CD4-positive, alpha-beta T cell treated with Interleukin-15 for 1 hour (primary cell): Measurements from ENCODE around the gene MFN2.
"Not testable (repeated sequence)": the region's sequence is repeated elsewhere in the genome, so short reads cannot be mapped to it uniquely, and the experiment has no call there.

Experiments
- DNase-seq: peaks from one replicate; pipeline ENCODE4 v3.0.0-alpha.2; 2020

MFN2 gene

DNA sequence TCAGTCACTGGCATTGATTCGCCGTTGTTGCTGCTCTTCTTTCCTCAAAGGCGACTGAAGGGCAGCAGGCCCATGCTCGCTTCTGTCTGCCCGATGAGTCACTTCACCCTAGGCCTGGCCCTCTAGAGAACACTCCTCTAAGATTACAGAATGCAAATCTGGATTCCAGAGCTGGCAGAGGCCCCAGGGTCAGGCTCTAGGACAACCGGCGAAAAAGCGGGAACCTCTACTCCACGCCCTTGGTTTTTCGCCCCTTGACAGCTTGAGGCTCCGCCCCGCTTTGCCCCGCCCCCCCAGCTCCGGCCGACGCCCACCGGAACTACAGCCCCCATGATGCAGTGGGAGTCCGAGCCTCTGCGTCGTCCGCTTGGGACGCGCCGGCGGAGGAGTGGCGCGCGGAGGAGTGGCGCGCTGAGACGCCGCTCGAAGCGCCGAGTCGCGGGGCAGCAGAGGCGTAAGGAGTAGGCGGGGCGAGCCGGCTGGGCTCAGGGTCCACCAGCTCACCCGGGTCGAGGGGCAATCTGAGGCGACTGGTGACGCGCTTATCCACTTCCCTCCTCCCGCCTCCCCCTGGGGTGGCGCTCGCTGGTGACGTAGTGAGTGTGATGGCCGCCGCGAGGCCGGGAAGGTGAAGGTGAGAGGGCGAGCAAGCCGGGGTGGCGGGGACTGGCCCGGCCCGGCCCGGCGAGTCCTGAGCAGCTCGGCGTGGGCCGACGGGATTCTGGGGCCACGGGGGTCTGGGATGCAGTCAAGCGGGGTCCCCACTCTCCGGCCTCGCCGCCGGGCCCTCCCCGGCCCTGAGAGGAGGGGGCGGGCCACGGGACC, at the start of gene MFN2:
TSS of gene MFN2 (plus strand) at position 594 of the 825 bp plus-strand sequence. CDS start 8,725 bp downstream, outside the sequence.
- DNase-seq: peak; percentile 95

DNA sequence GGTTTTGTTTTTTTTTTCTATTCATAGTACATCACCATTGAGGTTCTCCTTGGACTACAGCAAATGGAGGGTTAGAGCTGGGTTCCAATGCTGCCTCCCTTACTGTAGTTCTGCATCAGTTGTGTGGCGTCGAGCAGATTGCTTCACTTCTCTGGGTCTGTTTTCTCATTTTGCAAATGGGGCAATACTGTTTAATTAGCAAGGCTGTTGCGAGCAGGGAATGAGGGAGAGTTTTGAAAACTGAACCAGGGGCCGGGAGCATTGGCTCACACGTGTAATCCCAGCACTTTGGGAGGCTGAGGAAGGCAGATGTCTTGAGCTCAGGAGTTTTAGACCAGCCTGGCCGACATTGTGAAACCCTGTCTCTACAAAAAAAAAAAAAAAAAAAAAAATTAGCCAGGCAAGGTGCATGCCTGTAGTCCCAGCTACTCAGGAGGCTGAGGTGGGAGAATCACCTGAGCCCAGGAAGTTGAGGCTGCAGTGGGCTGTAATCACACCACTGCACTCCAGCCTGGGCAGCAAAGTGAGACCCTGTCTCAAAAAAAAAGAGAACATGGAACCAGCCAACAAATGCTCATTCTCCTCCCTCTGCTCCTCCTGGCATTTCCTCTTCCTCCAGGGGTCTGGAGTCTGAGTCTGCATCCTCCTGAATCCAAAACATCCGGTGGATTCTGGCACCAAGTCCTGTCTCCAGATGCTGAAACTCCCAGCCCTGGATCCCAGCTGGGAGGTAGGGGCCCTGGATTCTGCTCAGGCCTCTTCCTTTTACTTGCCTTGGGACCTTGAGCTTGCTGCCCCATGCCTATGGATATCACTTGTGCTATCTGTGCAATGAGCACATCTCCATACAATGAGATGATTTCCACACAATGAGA, 49.4 kb upstream of the MFN2 start:
- DNase-seq: no peak

DNA sequence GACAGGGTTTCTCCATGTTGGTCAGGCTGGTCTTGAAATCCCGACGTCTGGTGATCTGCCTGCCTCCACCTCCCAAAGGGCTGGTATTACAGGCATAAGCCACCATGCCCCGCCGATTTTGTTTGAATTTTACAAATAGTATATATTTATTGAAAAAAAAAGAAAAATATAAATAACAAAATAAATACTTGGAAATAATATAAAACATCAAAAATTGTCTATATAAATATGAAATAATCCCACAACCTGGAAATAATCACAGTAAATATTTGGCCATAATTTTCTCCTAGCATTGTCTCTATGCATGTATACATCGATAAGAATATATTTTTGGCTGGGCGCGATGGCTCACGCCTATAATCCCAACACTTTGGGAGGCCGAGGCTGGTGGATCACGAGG, 48.4 kb upstream of the MFN2 start:
- no peak for DNase-seq

DNA sequence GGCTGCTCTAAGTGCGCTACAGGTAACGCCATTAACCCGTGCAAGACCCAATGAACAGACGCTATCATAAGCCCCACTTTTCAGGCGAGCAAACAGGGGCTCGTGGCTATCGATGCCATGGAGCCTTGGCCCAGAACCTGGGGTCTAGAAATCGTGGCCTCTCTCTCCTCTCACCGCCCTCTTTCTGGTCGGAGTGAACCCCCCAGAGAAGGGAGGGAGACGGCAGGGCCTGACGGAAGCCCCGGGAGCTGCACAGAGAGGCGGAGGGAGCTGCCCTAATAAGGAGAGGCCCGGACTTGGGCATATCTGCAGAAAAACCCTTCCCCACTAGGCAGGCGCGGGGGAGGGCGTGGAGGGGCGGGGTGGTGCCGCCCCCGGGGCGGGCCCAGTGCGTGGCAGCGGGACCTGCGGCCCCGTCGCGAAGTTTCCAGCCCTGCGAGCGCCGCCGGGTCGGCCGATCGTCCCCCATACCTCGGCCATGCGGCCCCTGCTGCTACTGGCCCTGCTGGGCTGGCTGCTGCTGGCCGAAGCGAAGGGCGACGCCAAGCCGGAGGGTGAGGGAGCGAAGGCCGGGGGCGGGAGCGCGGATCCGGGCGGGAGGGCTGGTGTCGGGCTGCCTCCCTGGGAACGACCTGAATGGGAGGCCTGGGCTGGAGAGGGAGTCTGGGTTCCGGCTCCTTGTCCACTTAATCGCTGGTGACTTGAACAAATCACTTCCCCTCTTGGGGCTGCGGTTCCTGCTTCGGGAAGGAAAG, 45.8 kb upstream of the MFN2 start, which contains the start of gene PLOD1:
TSS of gene PLOD1 (plus strand) at position 416 of the 755 bp plus-strand sequence. CDS start at position 479, 63 bp downstream.
- peak; percentile 86 for DNase-seq

DNA sequence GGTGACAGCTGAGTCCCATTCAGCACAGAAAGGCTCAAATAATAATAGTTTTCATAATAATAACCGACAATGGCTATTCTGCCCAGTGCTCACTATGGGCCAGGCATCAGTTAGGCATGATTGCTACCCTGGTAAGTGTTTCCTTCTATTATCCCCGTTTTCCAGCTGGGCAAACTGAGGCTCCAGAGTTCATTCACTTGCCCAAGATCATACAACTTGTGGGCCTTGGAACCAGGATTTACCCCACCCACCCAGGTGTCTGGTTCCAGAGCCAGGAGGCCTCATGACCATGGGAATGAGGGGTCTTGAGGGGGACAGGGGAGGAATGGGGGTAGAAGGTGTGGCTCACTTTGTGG, 45.2 kb upstream of the MFN2 start:
- no peak for DNase-seq

DNA sequence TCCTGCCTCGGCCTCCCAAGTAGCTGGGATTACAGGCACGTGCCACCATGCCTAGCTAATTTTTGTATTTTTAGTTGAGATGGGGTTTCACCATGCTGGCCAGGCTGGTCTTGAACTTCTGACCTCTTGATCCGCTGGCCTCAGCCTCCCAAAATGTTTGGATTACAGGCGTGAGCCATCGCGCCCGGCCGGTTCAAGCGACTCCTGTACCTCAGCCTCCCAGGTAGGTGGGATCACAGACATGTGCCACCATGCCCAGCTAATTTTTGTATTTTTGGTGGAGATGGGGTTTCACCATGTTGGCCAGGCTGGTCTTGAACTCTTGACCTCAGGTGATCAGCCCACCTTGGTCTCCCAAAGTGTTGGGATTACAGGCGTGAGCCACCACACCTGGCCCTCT, 44.5 kb upstream of the MFN2 start:
- not testable (repeated sequence) for DNase-seq

DNA sequence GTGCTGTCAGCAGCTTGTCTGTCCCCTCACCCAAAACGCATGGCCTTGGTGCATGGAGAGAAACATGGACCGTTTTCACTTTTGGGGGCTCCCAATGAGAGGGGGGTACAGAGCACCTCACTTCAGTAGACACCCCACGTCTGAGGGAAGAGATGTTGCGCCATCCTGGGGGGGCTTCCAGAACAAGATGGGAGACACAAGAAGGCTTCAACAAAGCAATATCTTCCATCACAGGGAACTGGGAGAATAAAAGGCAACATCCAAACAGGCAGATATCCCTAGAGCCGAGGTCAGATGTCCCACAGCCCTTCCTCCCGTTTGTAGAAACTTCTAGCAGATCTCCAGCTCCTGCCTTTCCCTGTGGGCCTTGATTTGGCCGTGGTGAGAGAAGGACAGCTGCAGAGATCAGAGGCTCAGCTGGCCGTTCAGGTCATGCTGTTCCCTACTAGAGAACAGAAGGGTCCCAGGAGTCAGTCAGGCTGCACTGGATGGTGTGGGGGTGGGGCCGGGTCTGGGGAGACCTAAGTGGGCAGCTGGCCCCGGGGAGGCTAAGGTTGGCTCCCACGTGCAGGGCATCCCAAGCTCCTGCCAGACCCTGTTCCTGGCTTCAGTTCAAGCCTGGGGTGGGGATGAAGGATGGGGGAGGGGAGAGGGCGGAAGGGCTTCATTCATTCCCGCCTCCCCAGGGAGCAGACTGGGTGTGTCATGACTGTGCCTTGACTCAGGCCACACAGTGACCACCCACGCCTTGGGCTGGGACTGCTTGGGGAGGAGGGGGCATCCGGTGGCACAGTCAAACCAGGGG, 41.3 kb upstream of the MFN2 start:
- DNase-seq: no peak

DNA sequence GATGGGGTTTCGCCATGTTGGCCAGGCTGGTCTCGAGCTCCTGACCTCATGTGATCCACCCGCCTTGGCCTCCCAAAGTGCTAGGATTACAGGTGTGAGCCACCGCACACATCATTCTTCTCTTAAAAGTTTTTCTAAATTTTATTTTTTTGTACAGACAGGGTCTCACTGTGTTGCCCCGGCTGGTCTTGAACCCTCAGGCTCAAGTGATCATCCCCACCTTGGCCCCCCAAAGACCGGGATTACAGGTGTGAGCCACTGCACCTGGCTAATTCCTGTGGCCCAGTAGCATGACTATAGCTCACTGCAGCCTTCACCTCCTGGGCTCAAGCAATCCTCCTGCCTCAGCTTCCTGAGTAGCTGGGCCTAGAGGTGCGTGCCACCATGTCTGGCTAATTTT, 40.5 kb upstream of the MFN2 start:
- DNase-seq: not testable (repeated sequence)

DNA sequence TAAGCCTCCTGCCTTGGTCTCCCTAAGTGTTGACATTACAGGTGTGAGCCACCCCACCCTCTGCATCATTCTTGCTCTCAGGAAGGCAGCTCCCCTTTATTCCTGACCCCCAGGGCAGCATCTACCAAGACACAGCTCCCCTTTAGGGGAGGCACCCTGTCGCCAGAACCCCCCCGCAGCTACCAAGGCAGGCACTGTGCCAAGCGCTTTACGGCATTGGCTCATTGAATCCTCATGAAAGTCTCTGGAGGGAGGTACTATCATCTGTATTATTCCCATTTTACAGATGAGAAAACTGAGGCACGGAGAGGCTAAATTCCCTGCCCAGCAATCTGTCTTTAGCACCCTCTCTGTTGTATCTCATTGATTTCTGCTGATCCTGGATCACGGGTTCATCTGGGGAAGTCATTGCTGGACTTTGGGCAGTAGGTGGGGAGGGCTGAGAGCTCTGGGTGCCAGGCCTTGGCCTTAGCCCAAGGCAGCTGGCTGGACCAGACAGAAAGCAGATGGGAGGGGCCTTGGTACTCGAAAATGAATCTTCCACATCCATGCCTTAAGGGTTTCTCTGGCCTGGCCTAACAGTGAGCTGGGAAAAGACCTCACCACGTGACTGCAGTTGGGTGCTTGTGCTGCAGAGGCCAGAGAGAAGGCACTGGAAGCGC, 39.9 kb upstream of the MFN2 start:
- DNase-seq: no peak

DNA sequence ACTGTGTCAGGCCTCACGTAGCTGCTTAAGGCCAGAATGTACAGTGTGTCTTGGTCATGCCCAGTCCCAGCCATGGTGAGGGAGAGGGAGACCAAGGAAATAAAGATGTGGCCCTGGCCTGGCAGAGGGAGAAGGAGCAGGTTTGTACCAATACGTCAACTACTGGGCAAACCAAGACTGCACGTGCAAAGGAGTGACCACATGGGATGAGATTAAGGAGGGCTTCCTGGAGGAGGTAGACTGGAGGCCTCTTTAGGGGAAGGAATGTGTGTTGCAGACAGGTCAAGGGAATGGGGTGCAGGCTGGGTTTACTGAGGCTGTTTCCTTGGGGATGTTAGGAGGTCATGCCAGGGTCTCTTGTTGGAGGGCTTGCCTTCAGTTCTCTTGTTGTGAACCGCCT, 38.0 kb upstream of the MFN2 start:
- no peak for DNase-seq

DNA sequence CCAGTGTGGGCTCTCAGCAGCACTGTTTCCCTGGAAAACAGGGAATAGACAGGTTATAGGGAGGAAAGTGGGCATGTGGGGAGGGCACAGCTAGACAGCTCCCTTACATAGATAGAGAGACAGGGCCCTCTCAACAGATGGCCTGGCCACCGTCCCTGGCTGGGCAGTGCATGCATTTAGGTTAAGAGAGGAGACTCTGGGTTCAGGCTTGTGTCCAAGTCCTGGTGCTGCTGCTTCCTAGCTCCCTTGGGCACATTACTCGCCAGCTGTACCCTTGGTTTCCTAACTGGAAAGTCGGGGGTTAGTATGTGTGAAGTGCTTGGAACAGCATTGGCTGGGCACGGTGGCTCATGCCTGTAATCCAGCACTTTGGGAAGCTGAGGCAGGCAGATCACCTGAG, 36.6 kb upstream of the MFN2 start:
- no peak for DNase-seq

DNA sequence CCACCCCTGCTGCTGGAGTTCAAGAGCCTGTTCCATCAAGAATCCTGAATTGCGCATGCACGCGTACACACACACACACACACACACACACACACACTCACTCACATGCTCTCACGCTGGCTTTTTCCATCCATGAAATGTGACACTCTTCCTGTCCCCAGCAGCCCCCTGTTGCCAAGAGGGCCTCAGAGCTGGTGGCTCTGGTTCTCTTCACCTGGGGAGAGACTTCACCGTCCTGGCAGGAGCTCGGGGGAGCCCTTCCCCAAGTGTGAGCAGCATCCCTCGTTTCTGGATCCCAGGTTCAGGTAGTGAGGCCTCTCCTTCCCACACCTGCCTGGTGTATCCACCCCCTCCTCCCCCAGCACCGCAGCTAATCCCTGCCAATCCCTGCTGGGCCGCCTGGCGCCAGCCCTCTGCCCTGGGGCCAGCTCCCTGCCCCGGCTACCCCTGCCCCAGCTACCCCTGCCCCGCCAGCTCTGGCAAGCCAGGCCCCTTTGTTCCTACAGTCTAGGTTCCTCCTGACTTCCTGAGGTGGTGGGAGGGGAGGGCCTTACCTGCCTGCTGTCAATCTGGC, 35.8 kb upstream of the MFN2 start:
- no peak for DNase-seq

DNA sequence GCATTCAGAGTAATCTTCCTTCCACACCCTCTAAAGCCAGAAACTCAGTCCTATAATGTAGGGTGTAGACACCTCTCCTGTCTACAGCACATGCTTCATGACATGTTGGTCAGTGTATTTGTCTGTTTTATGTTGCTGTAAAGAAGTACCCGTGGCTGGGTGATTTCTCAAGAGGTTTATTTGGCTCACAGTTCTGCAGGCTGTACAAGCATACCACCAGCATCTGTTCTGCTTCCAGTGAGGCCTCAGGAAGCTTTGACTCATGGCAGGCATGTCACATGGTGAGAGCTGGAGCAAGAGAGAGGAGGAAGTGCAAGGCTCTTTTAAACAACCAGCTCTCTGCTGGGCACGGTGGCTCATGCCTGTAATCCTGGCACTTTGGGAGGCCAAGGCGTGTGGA, 33.6 kb upstream of the MFN2 start:
- no peak for DNase-seq

DNA sequence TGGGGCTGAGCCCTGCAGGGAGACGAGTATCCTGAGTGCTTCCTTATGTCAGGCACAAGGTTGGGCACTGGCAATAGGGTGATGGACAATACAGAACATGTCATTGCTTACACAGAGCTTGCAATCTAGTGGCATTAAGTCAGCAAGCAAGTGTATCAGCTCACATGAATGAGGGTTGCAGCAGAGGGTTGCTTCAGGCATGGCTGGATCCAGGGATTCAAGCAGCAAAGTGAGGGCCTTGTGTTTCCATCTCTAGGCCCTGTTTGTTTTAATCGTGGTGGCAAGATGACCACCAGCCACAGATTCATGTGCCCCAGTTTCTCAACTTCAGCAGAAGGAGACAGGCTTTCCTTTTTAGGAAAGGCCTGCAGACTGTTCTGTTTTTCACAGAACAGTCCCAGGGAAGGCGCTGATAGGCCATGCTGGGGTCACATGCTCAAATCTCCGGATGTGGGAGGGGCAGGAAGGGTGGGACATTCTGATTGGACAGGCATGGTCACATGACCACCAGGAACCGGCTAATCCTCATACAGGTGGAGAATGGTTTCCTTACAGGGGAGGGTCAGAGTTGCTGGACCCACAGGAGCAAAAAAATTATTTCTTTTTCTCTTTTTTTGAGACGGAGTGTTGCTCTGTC, 31.3 kb upstream of the MFN2 start:
- no peak for DNase-seq

DNA sequence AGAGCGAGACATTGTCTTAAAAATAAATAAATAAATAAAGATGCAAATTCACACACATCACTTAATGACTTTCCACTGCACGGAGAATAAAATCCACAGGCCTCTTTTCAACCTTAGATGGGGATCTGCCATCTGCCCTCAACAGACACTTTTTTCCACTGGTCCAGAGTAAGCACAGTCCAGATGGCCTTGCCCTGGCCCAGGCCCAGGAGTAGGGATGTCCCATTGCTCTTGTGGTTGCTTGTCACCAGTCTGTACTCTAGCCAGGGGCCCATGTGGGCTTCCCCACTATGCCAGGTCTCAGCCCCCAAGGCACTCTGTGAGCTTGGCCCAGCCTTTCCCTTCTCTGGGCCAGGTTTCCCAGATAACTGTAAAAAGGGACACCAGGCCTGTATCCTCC, 28.3 kb upstream of the MFN2 start:
- DNase-seq: no peak

DNA sequence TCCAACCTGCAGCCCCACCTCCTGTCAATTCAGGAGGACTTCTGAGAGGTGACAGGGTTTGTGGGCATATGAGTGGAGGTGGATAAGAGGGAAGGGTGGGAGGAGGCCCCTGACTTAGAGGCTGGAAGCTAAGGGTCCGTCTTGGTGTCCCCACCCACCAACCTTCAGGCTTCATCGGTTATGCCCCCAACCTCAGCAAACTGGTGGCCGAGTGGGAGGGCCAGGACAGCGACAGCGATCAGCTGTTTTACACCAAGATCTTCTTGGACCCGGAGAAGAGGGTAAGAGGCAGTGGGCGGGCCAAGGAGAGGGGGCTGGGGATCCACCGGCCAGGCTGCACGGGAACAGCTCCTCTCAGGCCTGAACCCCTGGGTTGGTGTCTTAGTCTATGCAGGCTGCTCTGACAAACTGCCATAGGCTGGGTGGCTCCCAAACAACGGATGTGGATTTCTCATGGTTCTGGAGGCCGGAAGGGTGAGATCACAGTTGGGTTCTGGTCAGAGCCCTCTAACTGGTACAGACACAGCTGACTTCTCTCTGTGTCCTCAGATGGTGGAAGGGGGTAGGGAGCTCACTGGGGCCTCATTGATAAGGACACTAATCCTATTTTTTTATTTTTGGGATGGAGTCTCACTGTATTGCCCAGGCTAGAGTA, 27.7 kb upstream of the MFN2 start:
- no peak for DNase-seq

DNA sequence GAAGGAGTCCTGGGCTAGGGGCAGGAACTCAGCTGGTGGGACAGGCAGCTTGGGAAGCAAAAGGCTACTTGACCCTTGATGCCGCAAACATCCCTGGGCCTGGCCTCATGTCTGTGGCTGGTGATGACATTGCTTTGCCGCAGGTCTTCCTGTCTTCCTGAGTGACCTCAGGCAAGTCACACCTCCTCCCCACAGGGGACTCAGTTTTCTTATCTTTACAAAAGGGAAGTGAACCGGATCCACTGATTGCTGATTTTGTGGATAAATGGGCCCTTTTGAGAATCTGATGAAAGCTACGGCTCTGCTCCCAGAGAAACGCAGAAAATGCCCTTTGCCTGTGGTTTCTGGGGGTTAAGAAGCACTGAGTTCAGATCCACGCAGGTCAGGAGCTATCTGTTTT, 25.0 kb upstream of the MFN2 start:
- DNase-seq: no peak

DNA sequence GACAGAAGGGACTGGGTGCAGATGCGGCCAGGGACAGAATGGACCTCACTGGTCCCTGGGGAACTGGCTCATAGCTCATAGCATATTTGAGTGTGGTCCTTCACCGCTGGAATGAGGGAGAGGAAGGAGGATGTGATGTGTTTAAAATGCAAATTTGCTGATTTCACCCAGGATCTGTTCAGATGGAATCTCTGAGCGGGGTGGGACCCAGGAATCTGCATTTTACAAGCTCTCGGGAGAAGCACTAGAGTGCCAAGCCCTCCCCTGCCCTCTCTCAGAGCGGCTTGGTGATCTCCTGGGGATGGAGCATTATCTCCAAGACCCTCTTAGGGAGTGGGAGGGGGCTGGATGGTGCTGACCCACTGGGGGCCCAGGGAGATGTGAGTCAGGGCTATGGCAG, 22.8 kb upstream of the MFN2 start:
- DNase-seq: no peak

DNA sequence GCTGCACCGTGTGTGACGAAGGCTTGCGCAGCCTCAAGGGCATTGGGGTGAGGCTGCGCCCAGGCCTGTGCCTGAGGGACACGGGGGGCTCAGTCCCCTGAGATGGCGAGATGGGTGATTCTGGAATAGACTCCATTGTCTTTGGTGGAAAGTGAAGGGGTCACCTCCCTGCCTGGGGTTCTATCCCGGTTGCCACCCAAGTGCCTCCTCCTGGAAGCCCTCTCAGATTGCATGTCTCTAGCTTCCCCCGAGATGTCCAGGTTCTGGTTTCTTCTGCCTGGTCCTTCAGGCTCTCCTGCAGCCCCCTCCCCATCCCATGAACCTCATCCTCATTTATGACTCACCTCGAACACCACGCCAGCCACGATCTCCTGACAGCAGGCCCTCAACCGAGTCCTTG, 22.3 kb upstream of the MFN2 start:
- DNase-seq: no peak

DNA sequence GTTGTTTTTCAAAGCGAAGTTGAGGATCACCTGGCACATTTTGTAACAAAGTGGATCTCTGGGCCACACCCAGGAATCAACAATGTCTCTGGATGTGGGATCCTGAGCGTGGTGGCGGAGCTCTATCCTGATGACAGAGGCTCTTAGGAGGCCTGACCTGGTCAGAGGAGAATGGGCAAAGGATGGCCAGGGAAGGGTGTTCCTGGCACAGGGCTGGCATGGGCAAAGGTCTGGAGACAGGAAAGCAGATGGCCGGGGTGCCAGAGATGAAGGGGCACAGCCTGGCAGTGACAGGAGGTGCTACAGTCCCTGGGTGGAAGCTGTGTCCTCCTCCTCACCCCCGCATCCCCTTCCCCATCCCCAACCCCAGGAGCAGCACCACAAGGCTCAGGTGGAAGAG, 20.0 kb upstream of the MFN2 start:
- DNase-seq: no peak
